HT-29 (cell line): ENCODE data around the gene FBRSL1. TPM values are rescaled to one million over a fixed set of nuclear protein-coding genes. Genes with fewer than 3 reads are reported as not detected.
"Not testable (repeated sequence)": the region's sequence is repeated elsewhere in the genome, so short reads cannot be mapped to it uniquely, and the experiment has no call there.

Source experiments
- DNase-seq: peaks from one replicate; pipeline ENCODE4 v3.0.0-alpha.2; 2015; ENCODE audit warnings: low spot score
- total RNA-seq: library from RNA; depleted of rRNA; stranded (reverse); fragments of >200 nt; shearing (Covaris generic); gene quantifications from 2 replicates; pipeline ENCODE4 v1.2.3, GENCODE V29; 2014

Gene FBRSL1
- total RNA-seq, 1 experiment from 2014 or later = 51.3 TPM

DNA sequence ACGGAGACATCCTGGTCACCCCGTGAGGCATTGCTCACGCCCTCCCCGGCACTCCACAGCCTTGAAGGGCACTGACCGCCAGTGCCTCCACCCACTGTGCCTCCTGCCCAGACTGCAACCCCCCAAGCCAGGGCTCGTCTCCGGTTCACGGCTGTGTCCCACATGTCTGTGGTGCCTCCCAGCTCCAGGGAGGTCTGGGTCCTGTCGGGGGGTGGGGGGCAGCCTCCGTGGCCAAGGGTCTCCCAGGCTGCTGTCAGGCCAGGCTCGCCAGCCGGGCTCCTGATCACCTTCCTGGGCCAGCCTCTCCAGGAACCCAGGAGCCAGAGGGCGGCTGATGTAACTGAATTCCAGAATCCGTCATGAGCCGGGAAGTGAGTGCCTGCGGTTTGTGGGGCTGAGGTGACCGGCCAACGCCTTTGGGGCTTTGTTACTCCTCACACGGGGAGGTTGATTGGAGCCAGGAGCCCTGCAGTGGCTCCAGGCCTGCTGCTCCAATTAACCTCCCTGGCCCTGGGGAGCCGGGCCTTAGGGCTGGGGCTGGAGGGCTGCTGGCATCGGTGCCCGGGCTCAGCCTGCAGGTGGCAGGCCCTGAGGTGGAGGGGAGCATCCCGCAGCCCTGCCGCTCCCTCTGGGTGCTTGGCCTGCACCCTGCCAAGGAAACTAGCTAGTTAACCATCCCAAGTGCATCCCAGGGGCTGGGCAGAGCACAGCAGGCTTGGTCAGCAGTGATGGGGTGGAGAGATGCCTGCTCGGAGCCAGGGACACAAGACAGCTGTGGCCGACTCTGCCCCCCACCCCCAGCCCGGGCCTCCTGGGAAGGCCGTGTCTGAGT, 36.4 kb upstream of the FBRSL1 start:
- peak; percentile 48 for DNase-seq

GRCh38 chr12:132454193-132454932, 35.6 kb upstream of the FBRSL1 start:
- DNase-seq = no peak

GRCh38 chr12:132454933-132455418, 35.0 kb upstream of the FBRSL1 start:
- no peak for DNase-seq

DNA sequence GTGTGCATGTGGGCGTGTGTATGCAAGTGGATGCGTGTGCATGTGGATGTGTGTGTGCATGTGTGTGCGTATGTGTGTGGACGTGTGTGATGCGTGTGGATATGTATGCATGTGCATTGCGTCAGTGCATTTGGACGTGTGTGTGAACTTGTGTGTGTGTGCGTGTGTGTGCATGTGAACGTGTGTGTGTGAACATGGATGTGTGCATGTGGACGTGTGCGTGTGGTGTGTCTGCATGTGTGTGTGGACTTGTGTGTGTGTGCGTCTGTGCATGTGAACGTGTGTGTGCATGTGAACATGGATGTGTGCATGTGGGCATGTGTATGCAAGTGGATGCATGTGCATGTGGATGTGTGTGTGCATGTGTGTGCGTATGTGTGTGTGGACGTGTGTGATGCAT, 34.4 kb upstream of the FBRSL1 start:
- DNase-seq = no peak

- DNase-seq = no peak
Measured at GRCh38 chr12:132456186-132456943, 33.6 kb upstream of the FBRSL1 start.

DNA sequence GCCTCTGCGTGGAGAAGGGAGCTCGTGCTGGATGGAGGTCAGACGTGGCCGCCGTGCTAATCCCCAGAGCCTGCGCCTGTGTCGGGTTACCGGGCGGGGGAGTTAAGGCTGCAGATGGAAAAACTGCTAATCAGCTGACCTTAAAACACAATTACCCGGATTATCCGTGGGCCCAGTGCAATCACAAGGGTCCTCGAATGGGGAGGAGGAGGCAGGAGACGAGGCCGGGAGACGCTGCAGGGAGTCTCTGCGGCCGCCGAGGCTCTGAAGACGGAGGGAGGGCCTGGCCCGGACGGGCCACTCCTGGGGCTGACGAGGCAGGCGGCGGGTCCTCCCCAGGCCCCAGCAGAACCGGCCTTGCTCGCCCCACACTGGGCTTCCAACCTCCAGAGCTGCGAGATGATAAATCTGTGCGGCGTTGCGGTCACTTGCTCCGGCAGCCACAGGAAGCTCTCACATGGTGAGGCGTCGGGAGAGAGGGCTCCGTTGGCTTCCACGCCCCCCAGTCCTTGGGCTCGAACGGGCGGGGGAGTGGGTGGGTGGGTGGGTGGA, 32.9 kb upstream of the FBRSL1 start:
- DNase-seq = no peak

- DNase-seq = no peak
Measured at GRCh38 chr12:132458441-132458840, 31.5 kb upstream of the FBRSL1 start.

GRCh38 chr12:132458846-132459641, 30.9 kb upstream of the FBRSL1 start:
- no peak for DNase-seq

GRCh38 chr12:132460571-132460970, 29.4 kb upstream of the FBRSL1 start:
- peak; percentile 36 for DNase-seq

DNA sequence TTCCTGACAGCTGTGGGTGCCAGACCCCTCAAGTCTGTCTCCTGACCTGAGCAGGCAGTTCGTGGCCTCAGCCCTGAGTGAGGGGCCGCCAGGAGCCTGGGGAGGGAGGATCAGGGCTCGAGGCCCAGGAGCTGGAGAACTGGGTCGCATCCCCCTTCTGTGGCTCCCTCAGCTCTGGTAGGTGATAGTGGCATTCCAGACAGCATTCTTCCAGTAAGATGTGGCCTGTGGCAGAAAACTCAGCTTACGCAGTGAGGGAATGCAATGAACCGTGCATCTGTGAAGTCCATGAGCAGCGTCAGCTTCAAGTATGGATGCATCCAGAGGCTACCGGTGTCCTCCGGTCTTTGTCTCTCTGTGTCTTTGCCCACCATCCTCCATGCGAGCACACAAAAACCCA, 28.4 kb upstream of the FBRSL1 start:
- DNase-seq = no peak

GRCh38 chr12:132462788-132463187, 27.2 kb upstream of the FBRSL1 start:
- DNase-seq = no peak

GRCh38 chr12:132463284-132463924, 26.5 kb upstream of the FBRSL1 start:
- DNase-seq = not testable (repeated sequence)

DNA sequence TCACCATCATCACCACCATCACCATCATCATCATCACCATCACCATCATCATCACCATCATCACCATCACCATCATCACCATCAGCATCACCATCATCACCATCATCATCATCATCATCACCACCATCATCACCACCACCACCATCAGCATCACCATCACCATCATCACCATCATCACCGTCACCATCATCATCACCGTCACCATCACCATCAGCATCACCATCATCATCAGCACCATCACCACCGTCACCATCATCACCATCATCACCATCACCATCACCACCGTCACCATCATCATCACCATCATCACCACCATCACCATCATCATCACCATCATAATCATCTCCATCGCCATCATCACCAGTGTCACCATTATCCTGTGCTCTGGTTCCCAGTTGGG, 25.6 kb upstream of the FBRSL1 start:
- not testable (repeated sequence) for DNase-seq

DNA sequence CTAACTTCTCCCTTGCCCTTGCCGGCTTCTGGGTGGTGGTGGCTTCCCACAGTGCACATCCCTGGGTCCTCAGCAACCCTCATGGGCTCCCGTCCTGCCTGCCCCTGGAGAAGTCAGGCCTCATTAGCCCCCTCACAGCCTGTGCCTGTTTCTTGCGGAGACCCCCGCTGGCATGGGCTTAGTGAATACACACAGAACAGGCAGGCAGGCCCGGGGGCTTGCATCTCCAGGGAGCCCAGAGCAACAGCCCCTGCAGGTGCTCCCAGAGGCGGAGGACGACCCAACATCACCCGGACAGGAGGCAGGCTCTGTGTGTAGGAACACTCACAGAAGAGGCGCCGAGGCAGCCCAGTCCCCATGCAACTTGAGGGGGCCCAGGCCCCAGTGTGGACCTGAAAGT, 25.1 kb upstream of the FBRSL1 start:
- no peak for DNase-seq

- no peak for DNase-seq
Measured at GRCh38 chr12:132465269-132466190, 24.4 kb upstream of the FBRSL1 start.

DNA sequence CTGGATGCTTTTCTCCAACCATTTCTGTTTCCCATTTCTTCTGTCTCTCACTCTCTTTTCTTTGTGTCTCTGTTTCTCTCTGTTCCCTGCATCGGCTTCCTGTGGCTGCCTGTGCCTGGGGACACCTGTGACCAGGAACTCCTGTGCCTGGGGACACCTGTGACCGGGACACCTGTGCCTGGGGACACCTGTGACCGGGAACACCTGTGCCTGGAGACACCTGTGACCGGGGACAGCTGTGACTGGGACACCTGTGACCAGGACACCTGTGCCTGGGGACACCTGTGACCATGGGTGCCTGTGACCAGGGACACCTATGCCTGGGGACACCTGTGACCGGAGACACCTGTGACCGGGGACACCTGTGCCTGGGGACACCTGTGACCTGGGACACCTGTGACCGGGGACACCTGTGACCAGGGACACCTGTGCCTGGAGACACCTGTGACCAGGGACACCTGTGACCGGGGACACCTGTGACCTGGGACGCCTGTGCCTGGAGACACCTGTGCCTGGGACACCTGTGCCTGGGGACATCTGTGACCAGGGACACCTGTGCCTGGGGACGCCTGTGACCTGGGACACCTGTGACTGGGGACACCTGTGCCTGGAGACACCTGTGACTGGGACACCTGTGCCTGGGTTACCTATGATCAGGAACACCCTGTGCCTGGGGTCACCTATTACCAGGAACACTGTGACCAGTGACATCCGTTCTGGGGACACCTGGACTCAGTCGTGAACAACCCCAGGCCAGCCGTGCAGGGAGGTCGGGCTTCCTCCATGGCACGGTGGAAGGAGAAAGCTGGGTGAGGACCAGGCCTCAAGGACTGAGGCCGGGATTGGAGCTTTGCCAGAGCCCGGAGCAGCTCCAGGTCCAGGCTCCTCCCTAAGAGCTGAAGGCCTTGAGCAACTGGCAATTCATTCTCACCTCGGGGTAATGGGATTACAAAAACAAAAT, 23.4 kb upstream of the FBRSL1 start:
- no peak for DNase-seq

DNA sequence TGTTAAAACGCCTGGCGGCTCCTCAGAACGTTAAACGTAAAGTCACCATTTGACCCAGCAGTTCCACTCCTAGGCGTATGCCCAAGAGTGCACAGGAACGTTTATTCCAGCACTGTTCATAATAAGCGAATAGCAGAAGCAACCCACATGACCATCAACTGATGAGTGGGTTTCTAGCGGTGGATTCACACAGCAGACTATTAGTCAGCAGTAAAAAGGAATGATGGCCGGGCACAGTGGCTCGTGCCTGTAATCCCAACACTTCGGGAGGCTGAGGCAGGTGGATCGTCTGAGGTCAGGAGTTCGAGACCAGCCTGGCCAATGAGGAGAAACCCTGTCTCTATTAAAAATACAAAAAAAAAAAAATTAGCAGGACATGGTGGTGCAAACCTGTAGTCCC, 22.4 kb upstream of the FBRSL1 start:
- no peak for DNase-seq

DNA sequence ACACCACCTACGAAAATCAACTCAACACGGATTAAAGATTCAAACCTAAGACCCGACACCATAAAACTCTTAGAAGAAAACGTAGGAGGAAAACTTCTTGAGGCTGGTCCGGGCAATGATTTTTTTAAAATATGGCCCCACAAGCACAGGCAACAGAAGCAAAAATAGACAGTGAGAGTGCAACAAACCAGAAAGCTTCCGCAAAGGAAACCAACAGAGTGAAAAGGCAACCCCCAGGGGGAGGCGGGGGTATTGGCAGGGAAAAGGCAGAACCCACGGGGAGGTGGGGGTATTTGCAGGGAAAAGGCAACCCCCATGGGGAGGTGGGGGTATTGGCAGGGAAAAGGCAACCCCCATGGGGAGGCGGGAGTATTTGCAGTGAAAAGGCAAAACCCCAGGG, 20.5 kb upstream of the FBRSL1 start:
- no peak for DNase-seq
